ENCODE results near the gene MX1. TPM values are rescaled to one million over a fixed set of nuclear protein-coding genes. Genes with fewer than 3 reads are reported as not detected.

Gene MX1
- total RNA-seq, 2 experiments from 2014 or later: 23.9 to 24.7 TPM

DNA sequence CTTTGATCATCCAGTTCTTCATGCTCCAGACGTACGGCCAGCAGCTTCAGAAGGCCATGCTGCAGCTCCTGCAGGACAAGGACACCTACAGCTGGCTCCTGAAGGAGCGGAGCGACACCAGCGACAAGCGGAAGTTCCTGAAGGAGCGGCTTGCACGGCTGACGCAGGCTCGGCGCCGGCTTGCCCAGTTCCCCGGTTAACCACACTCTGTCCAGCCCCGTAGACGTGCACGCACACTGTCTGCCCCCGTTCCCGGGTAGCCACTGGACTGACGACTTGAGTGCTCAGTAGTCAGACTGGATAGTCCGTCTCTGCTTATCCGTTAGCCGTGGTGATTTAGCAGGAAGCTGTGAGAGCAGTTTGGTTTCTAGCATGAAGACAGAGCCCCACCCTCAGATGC, 32.5 kb downstream of the MX1 start:
- Histone ChIP-seq H3K4me2 (ENCODE audit: low read length) (no peak overlapping the region), H3K4me3 (ENCODE audit: low read depth, low read length, poor library complexity, severe bottlenecking) (no peak overlapping the region), H4K20me1 (ENCODE audit: insufficient read depth, low read length) (no peaks in the 10 kb centered on the region), H3K36me3 (ENCODE audit: insufficient read depth, low read length) (no peaks in the 10 kb centered on the region), H3K9me2 (ENCODE audit: insufficient read depth, low read length) (no peaks in the 10 kb centered on the region), H3K79me2 (ENCODE audit: insufficient read depth, low read depth, low read length) (no peaks in the 10 kb centered on the region), H2AFZ (ENCODE audit: low read length) (no peak overlapping the region), H3K27ac (ENCODE audit: low read depth, low read length, poor library complexity, severe bottlenecking) (no peak overlapping the region), H3K9me3 (ENCODE audit: low read length) (no peaks in the 10 kb centered on the region), H3K4me1 (ENCODE audit: insufficient read depth, low read length, poor library complexity, severe bottlenecking) (no peaks in the 10 kb centered on the region)
- intact Hi-C loops (cut with micrococcal nuclease; ENCODE audit: unreplicated experiment): no loop called here
- POLR2A ChIA-PET: interaction anchor here (1.0 kb wide), 1 partner anchor 85 kb away, joined by 3 read pairs; no protein-coding TSS in a partner anchor
- CTCF ChIA-PET (ENCODE audit: unreplicated experiment): interaction anchor here (0.6 kb wide), 1 partner anchor 139 kb away, joined by 3 read pairs; no protein-coding TSS in a partner anchor
- TF ChIP-seq, protein P1, sequence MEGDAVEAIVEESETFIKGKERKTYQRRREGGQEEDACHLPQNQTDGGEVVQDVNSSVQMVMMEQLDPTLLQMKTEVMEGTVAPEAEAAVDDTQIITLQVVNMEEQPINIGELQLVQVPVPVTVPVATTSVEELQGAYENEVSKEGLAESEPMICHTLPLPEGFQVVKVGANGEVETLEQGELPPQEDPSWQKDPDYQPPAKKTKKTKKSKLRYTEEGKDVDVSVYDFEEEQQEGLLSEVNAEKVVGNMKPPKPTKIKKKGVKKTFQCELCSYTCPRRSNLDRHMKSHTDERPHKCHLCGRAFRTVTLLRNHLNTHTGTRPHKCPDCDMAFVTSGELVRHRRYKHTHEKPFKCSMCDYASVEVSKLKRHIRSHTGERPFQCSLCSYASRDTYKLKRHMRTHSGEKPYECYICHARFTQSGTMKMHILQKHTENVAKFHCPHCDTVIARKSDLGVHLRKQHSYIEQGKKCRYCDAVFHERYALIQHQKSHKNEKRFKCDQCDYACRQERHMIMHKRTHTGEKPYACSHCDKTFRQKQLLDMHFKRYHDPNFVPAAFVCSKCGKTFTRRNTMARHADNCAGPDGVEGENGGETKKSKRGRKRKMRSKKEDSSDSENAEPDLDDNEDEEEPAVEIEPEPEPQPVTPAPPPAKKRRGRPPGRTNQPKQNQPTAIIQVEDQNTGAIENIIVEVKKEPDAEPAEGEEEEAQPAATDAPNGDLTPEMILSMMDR (conservative IDR thresholded peaks at IDR 0.05; ENCODE audit: low read length): no peak
- no peak for TF ChIP-seq EZH2phosphoT487 (IDR thresholded peaks at IDR 0.05; ENCODE audit: borderline replicate concordance, low read depth, low read length)
- DNase-seq (ENCODE audit: low spot score): no peak
- no TSS peak for BruUV-seq (replicated peaks)

DNA sequence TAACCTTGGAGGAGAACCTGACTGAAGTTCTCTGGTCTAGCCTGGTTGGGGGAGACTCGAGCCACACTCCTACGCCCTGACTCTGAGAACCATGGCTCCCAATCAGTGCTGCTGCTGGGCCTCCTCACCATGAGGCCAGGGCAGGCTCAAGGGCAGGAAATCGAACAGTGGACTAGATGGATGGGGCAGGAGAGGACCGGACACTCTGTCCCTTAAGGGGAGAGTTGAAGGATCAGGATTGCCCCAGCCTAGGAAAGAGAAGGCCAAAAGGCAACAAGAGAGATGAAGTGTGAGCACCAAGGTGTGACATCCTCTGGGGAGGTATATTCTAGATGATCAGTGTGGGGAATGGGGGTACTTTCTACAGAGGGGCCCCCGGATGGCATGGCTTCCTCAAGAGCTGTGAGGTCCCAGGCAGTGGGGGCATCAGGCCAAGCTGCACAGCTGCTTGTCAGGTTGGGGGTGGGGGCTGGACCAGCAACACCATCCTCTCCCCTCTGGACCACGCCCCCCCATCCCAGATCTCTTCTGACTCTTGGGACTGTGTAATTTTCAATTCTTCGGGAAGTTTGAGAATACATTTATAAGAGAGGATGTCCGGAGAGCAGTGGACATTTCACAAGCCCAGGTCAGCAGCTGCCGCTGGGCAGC, 34.0 kb downstream of the MX1 start:
- H3K27ac ChIP-seq (ENCODE audit: low read depth, low read length, poor library complexity, severe bottlenecking): no peak overlapping the region
- TF ChIP-seq, protein P1 (conservative IDR thresholded peaks at IDR 0.05; ENCODE audit: low read length): no peak
- no peak for TF ChIP-seq EZH2phosphoT487 (IDR thresholded peaks at IDR 0.05; ENCODE audit: borderline replicate concordance, low read depth, low read length)
- CTCF ChIA-PET (ENCODE audit: unreplicated experiment): interaction anchor here (1.0 kb wide), 1 partner anchor 177 kb away, joined by 5 read pairs; no protein-coding TSS in a partner anchor
- no peaks in the 10 kb centered on the region for H3K9me3 ChIP-seq (ENCODE audit: low read length)
- no peak overlapping the region for H2AFZ ChIP-seq (ENCODE audit: low read length)
- H3K79me2 ChIP-seq (ENCODE audit: insufficient read depth, low read depth, low read length): no peaks in the 10 kb centered on the region
- no peak overlapping the region for H3K4me3 ChIP-seq (ENCODE audit: low read depth, low read length, poor library complexity, severe bottlenecking)
- no peak for DNase-seq (ENCODE audit: low spot score)
- no peaks in the 10 kb centered on the region for H3K36me3 ChIP-seq (ENCODE audit: insufficient read depth, low read length)
- intact Hi-C loops (cut with micrococcal nuclease; ENCODE audit: unreplicated experiment): loop anchor here (1.0 to 5.0 kb wide), 3 partner anchors 93 to 177 kb away; no protein-coding TSS in a partner anchor
- POLR2A ChIA-PET: no interaction called here
- H3K9me2 ChIP-seq (ENCODE audit: insufficient read depth, low read length): no peaks in the 10 kb centered on the region
- H3K4me2 ChIP-seq (ENCODE audit: low read length): no peak overlapping the region
- H3K4me1 ChIP-seq (ENCODE audit: insufficient read depth, low read length, poor library complexity, severe bottlenecking): no peaks in the 10 kb centered on the region
- no TSS peak for BruUV-seq (replicated peaks)
- no peaks in the 10 kb centered on the region for H4K20me1 ChIP-seq (ENCODE audit: insufficient read depth, low read length)

All from OCI-LY7 (cell line).